Renal cortex interstitium (tissue), 11 donors: ENCODE measurements around the gene FBXL16. TPM values are rescaled to one million over a fixed set of nuclear protein-coding genes. Genes with fewer than 3 reads are reported as not detected.

ENCODE experiments used
- DNase-seq, 11 donors: peaks; one replicate each; pipeline ENCODE4 v3.0.0-alpha.2; 2013; ENCODE audit warnings: low read depth in 9 of 11, low spot score in 4 of 11; ENCODE audit errors: extremely low read depth in 1 of 11
- polyA plus RNA-seq, 3 donors: library from polyadenylated mRNA; unstranded; fragments of 120-200 nt; gene quantifications; one replicate each; pipeline ENCODE4 v1.2.1, GENCODE V29; 2013; ENCODE audit not compliant: insufficient read length in 3 of 3

The FBXL16 gene
- polyA plus RNA-seq, 3 donors: 0.67 to 2.7 (median 0.92) TPM

- DNase-seq: no peak
These were observed 34.2 kb upstream of the FBXL16 start for GRCh38 chr16:739560-740458.

GRCh38 chr16:736936-737481 lies 31.4 kb upstream of the FBXL16 start:
- no peak for DNase-seq

GRCh38 chr16:735982-736453 lies 30.4 kb upstream of the FBXL16 start:
- no peak for DNase-seq

GRCh38 chr16:734981-735881 lies 29.6 kb upstream of the FBXL16 start:
- DNase-seq: no peak

GRCh38 chr16:734208-734980 lies 28.8 kb upstream of the FBXL16 start:
- no peak for DNase-seq

GRCh38 chr16:733382-734207 lies 28.0 kb upstream of the FBXL16 start:
- DNase-seq: no peak

GRCh38 chr16:732936-733335 lies 27.3 kb upstream of the FBXL16 start:
- no peak for DNase-seq

GRCh38 chr16:732332-732731 lies 26.7 kb upstream of the FBXL16 start:
- no peak for DNase-seq

GRCh38 chr16:730666-731509 lies 25.3 kb upstream of the FBXL16 start:
- DNase-seq: no peak

- DNase-seq: no peak
These were observed 24.4 kb upstream of the FBXL16 start for GRCh38 chr16:729768-730665.

- DNase-seq: no peak
These were observed 23.5 kb upstream of the FBXL16 start for GRCh38 chr16:728890-729744.

- DNase-seq: no peak
These were observed 22.7 kb upstream of the FBXL16 start for GRCh38 chr16:728131-728889.

- no peak for DNase-seq
These were observed 21.8 kb upstream of the FBXL16 start for GRCh38 chr16:727291-727977.
